Measurements from ENCODE around the gene CFAP45. TPM values are rescaled to one million over a fixed set of nuclear protein-coding genes. Genes with fewer than 3 reads are reported as not detected.

CFAP45 gene
- total and polyA plus RNA-seq, 2 experiments from 2014 or later = 0.43 TPM; not detected in 1

- Histone ChIP-seq H3K27ac (no peak overlapping the region), H4K20me1 (ENCODE audit: insufficient read depth, poor library complexity, severe bottlenecking) (no peaks in the 10 kb centered on the region), H3K4me2 (peak overlapping the region; percentile 90), H3K36me3 (replicated peaks; ENCODE audit: insufficient read depth, low read depth) (no peaks in the 10 kb centered on the region), H2AFZ (no peak overlapping the region), H3K4me3 (no peak overlapping the region), H3K79me2 (peaks cover 26% of the 10 kb centered on the region), H3K9me3 (ENCODE audit: low read depth) (no peaks in the 10 kb centered on the region), H3K27me3 (no peaks in the 10 kb centered on the region), H3K4me1 (ENCODE audit: insufficient read depth) (peaks cover 42% of the 10 kb centered on the region), H3K9me2 (replicated peaks; ENCODE audit: insufficient read depth) (no peaks in the 10 kb centered on the region)
- WGBS (ENCODE audit: low lambda C conversion rate, missing lambda C conversion rate) = 83% methylated on average over 9 of the region's 9 CpGs
- no peak for DNase-seq (ENCODE audit: low spot score)
- TF ChIP-seq EZH2phosphoT487 (IDR thresholded peaks at IDR 0.05; ENCODE audit: low read depth, severe bottlenecking, unreplicated experiment) (no peak), EZH2 (IDR thresholded peaks at IDR 0.05; ENCODE audit: borderline replicate concordance) (no peak), CTCF (IDR thresholded peaks at IDR 0.05; ENCODE audit: poor library complexity) (no peak)
These were observed 44.1 kb upstream of the CFAP45 start for GRCh38 chr1:159943908-159944622.

GRCh38 chr1:159943278-159943640 lies 43.3 kb upstream of the CFAP45 start:
- peaks cover 46% of the 10 kb centered on the region for H3K4me1 ChIP-seq (ENCODE audit: insufficient read depth)
- WGBS (ENCODE audit: low lambda C conversion rate, missing lambda C conversion rate) = 82% methylated on average over 5 of the region's 5 CpGs
- no peak overlapping the region for H3K4me3 ChIP-seq

GRCh38 chr1:159942632-159943277 lies 42.8 kb upstream of the CFAP45 start:
- H4K20me1 ChIP-seq (ENCODE audit: insufficient read depth, poor library complexity, severe bottlenecking) = no peaks in the 10 kb centered on the region
- TF ChIP-seq CTCF (IDR thresholded peaks at IDR 0.05; ENCODE audit: poor library complexity) (no peak), EZH2 (IDR thresholded peaks at IDR 0.05; ENCODE audit: borderline replicate concordance) (no peak), EZH2phosphoT487 (IDR thresholded peaks at IDR 0.05; ENCODE audit: low read depth, severe bottlenecking, unreplicated experiment) (no peak)
- H3K9me2 ChIP-seq (replicated peaks; ENCODE audit: insufficient read depth) = no peaks in the 10 kb centered on the region
- peaks cover 51% of the 10 kb centered on the region for H3K4me1 ChIP-seq (ENCODE audit: insufficient read depth)
- no peaks in the 10 kb centered on the region for H3K36me3 ChIP-seq (replicated peaks; ENCODE audit: insufficient read depth, low read depth)
- peaks cover 26% of the 10 kb centered on the region for H3K79me2 ChIP-seq
- no peaks in the 10 kb centered on the region for H3K9me3 ChIP-seq (ENCODE audit: low read depth)
- DNase-seq (ENCODE audit: low spot score) = no peak
- no peak overlapping the region for H3K4me3 ChIP-seq
- H3K27me3 ChIP-seq = no peaks in the 10 kb centered on the region
- no peak overlapping the region for H3K27ac ChIP-seq
- H2AFZ ChIP-seq = no peak overlapping the region
- 94% methylated on average over 15 of the region's 15 CpGs for WGBS (ENCODE audit: low lambda C conversion rate, missing lambda C conversion rate)
- H3K4me2 ChIP-seq = peak overlapping the region; percentile 90

More at GRCh38 chr1:159943278-159943640, 43.3 kb upstream of the CFAP45 start:
- Histone ChIP-seq H3K79me2 (peaks cover 26% of the 10 kb centered on the region), H3K4me2 (peak overlapping the region; percentile 90), H3K27ac (no peak overlapping the region), H2AFZ (no peak overlapping the region), H3K9me2 (replicated peaks; ENCODE audit: insufficient read depth) (no peaks in the 10 kb centered on the region), H4K20me1 (ENCODE audit: insufficient read depth, poor library complexity, severe bottlenecking) (no peaks in the 10 kb centered on the region), H3K27me3 (no peaks in the 10 kb centered on the region), H3K36me3 (replicated peaks; ENCODE audit: insufficient read depth, low read depth) (no peaks in the 10 kb centered on the region), H3K9me3 (ENCODE audit: low read depth) (no peaks in the 10 kb centered on the region)
- no peak for TF ChIP-seq CTCF (IDR thresholded peaks at IDR 0.05; ENCODE audit: poor library complexity)
- no peak for TF ChIP-seq EZH2 (IDR thresholded peaks at IDR 0.05; ENCODE audit: borderline replicate concordance)
- TF ChIP-seq EZH2phosphoT487 (IDR thresholded peaks at IDR 0.05; ENCODE audit: low read depth, severe bottlenecking, unreplicated experiment) = no peak
- DNase-seq (ENCODE audit: low spot score) = no peak
